Nucleus accumbens (tissue), 56 donors: ENCODE results near the gene CLCN5.

Experiments
- DNase-seq, 56 donors: peaks; one replicate each; lab custom pipeline; 2025; lab: John Stamatoyannopoulos, UW

CLCN5 gene

GRCh38 chrX:50073601-50074000 is 151.2 kb downstream of the CLCN5 start:
- no peak for DNase-seq

- no peak for DNase-seq
Measured at GRCh38 chrX:50075630-50076339, 153.4 kb downstream of the CLCN5 start.

GRCh38 chrX:50081282-50081889 is 159.0 kb downstream of the CLCN5 start:
- peak in 25 of 56 donors; percentile 0 to 48 (median 1) for DNase-seq

GRCh38 chrX:50082741-50083140 is 160.3 kb downstream of the CLCN5 start:
- no peak for DNase-seq

- DNase-seq: no peak
Measured at GRCh38 chrX:50088645-50089044, 166.2 kb downstream of the CLCN5 start.

GRCh38 chrX:50093625-50094024 is 171.2 kb downstream of the CLCN5 start:
- DNase-seq: no peak

GRCh38 chrX:50097071-50097470 is 174.7 kb downstream of the CLCN5 start:
- no peak for DNase-seq

GRCh38 chrX:50098241-50098640 is 175.8 kb downstream of the CLCN5 start:
- DNase-seq: no peak

GRCh38 chrX:50098749-50099148 is 176.4 kb downstream of the CLCN5 start:
- DNase-seq: no peak

GRCh38 chrX:50099331-50099730 is 176.9 kb downstream of the CLCN5 start:
- DNase-seq: no peak

- peak in 2 of 56 donors; percentile 0 for DNase-seq
Measured at GRCh38 chrX:50100188-50100587, 177.8 kb downstream of the CLCN5 start.

- no peak for DNase-seq
Measured at GRCh38 chrX:50103176-50103575, 180.8 kb downstream of the CLCN5 start.

GRCh38 chrX:50103866-50104566 is 181.6 kb downstream of the CLCN5 start:
- DNase-seq: no peak

- no peak for DNase-seq
Measured at GRCh38 chrX:50106051-50106675, 183.8 kb downstream of the CLCN5 start.

GRCh38 chrX:50107470-50107869 is 185.1 kb downstream of the CLCN5 start:
- DNase-seq: no peak

GRCh38 chrX:50108264-50108663 is 185.9 kb downstream of the CLCN5 start:
- no peak for DNase-seq

- DNase-seq: no peak
Measured at GRCh38 chrX:50111742-50112141, 189.3 kb downstream of the CLCN5 start.

- DNase-seq: no peak
Measured at GRCh38 chrX:50114113-50114512, 191.7 kb downstream of the CLCN5 start.

- DNase-seq: no peak
Measured at GRCh38 chrX:50115973-50116372, 193.6 kb downstream of the CLCN5 start.

GRCh38 chrX:50117476-50117875 is 195.1 kb downstream of the CLCN5 start:
- DNase-seq: no peak

GRCh38 chrX:50125480-50125879 is 203.1 kb downstream of the CLCN5 start:
- no peak for DNase-seq
